ENCODE results near the gene MAFF. TPM values are rescaled to one million over a fixed set of nuclear protein-coding genes. Genes with fewer than 3 reads are reported as not detected.

Gene MAFF
- total RNA-seq, 1 experiment from 2014 or later, result 4.6 TPM

DNA sequence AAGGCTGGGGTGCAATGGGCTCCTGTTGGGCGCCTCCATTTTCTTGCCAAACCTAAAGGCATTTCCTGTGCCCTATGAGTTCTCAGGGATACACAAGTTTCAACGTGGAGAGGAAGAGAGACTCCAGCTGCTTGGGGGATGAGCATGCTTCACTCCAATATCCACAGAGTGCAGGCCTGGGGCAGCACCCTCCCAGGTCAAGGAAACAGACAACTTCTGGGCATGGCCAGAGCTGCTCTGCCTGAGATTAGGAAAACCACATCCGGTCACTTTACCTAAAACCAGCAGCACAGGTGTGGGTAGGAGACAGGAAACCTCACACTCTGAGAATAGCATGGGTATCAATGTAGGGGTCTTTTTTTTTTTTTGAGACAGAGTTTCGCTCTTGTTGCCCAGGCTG lies 42.3 kb downstream of the MAFF start:
- ATAC-seq (no peak), DNase-seq (ENCODE audit: low spot score) (no peak)
- peak overlapping the region; percentile 69 for H3K27ac Mint-ChIP-seq
- peaks cover 35% of the 10 kb centered on the region for H3K36me3 Mint-ChIP-seq
- H3K4me1 Mint-ChIP-seq, result peaks cover 15% of the 10 kb centered on the region
- no peak overlapping the region for H3K4me3 Mint-ChIP-seq
- no peaks in the 10 kb centered on the region for H3K9me3 Mint-ChIP-seq
- ChIA-PET CTCF (interaction anchor here (1.1 kb wide), 1 partner anchor 137 kb away, joined by 5 read pairs; no protein-coding TSS in a partner anchor), POLR2A (no interaction called here)
- H3K27me3 Mint-ChIP-seq (ENCODE audit: low read depth), result no peaks in the 10 kb centered on the region
- TF ChIP-seq TEAD1 (CRISPR knock-in tag; IDR thresholded peaks at IDR 0.05) (no peak), HMGXB4 (CRISPR knock-in tag; IDR thresholded peaks at IDR 0.05) (no peak), FOXK1 (CRISPR knock-in tag; IDR thresholded peaks at IDR 0.05) (no peak), ZNF121 (CRISPR knock-in tag; IDR thresholded peaks at IDR 0.05) (no peak), CREM (CRISPR knock-in tag; IDR thresholded peaks at IDR 0.05) (no peak), JAZF1 (CRISPR knock-in tag; IDR thresholded peaks at IDR 0.05) (no peak), MAX (CRISPR knock-in tag; IDR thresholded peaks at IDR 0.05) (no peak), ZNF416 (CRISPR knock-in tag; IDR thresholded peaks at IDR 0.05) (no peak)
- TF ChIP-seq, protein P1, sequence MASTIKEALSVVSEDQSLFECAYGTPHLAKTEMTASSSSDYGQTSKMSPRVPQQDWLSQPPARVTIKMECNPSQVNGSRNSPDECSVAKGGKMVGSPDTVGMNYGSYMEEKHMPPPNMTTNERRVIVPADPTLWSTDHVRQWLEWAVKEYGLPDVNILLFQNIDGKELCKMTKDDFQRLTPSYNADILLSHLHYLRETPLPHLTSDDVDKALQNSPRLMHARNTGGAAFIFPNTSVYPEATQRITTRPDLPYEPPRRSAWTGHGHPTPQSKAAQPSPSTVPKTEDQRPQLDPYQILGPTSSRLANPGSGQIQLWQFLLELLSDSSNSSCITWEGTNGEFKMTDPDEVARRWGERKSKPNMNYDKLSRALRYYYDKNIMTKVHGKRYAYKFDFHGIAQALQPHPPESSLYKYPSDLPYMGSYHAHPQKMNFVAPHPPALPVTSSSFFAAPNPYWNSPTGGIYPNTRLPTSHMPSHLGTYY (CRISPR knock-in tag; IDR thresholded peaks at IDR 0.05), result no peak
- TF ChIP-seq, protein P2, sequence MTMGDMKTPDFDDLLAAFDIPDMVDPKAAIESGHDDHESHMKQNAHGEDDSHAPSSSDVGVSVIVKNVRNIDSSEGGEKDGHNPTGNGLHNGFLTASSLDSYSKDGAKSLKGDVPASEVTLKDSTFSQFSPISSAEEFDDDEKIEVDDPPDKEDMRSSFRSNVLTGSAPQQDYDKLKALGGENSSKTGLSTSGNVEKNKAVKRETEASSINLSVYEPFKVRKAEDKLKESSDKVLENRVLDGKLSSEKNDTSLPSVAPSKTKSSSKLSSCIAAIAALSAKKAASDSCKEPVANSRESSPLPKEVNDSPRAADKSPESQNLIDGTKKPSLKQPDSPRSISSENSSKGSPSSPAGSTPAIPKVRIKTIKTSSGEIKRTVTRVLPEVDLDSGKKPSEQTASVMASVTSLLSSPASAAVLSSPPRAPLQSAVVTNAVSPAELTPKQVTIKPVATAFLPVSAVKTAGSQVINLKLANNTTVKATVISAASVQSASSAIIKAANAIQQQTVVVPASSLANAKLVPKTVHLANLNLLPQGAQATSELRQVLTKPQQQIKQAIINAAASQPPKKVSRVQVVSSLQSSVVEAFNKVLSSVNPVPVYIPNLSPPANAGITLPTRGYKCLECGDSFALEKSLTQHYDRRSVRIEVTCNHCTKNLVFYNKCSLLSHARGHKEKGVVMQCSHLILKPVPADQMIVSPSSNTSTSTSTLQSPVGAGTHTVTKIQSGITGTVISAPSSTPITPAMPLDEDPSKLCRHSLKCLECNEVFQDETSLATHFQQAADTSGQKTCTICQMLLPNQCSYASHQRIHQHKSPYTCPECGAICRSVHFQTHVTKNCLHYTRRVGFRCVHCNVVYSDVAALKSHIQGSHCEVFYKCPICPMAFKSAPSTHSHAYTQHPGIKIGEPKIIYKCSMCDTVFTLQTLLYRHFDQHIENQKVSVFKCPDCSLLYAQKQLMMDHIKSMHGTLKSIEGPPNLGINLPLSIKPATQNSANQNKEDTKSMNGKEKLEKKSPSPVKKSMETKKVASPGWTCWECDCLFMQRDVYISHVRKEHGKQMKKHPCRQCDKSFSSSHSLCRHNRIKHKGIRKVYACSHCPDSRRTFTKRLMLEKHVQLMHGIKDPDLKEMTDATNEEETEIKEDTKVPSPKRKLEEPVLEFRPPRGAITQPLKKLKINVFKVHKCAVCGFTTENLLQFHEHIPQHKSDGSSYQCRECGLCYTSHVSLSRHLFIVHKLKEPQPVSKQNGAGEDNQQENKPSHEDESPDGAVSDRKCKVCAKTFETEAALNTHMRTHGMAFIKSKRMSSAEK (CRISPR knock-in tag; IDR thresholded peaks at IDR 0.05; ENCODE audit: borderline replicate concordance), result no peak

GRCh38 chr22:38246046-38246658 lies 44.4 kb downstream of the MAFF start:
- Mint-ChIP-seq H3K4me3 (no peak overlapping the region), H3K27me3 (ENCODE audit: low read depth) (no peaks in the 10 kb centered on the region), H3K36me3 (peaks cover 35% of the 10 kb centered on the region), H3K27ac (no peak overlapping the region), H3K9me3 (no peaks in the 10 kb centered on the region; the same call in 1 of the 2 replicates), H3K4me1 (peaks cover 4% of the 10 kb centered on the region)
- TF ChIP-seq CREM (CRISPR knock-in tag; IDR thresholded peaks at IDR 0.05) (no peak), TCF7 (CRISPR knock-in tag; IDR thresholded peaks at IDR 0.05; ENCODE audit: low read depth) (no peak), IRF2 (CRISPR knock-in tag; IDR thresholded peaks at IDR 0.05; ENCODE audit: borderline replicate concordance, low read depth) (no peak)
- DNase-seq (ENCODE audit: low spot score), result no peak
- POLR2A ChIA-PET, result no interaction called here
- CTCF ChIA-PET, result no interaction called here
- no peak for ATAC-seq

GRCh38 chr22:38246692-38247091 lies 44.9 kb downstream of the MAFF start:
- Mint-ChIP-seq H3K4me1 (peaks cover 2% of the 10 kb centered on the region; the same call in 1 of the 2 replicates), H3K27me3 (ENCODE audit: low read depth) (no peaks in the 10 kb centered on the region), H3K36me3 (peaks cover 35% of the 10 kb centered on the region), H3K9me3 (no peaks in the 10 kb centered on the region; the same call in 1 of the 2 replicates), H3K4me3 (no peak overlapping the region), H3K27ac (no peak overlapping the region)
- ChIA-PET CTCF (no interaction called here), POLR2A (no interaction called here)
- no peak for DNase-seq (ENCODE audit: low spot score)
- no peak for TF ChIP-seq CREB1 (CRISPR knock-in tag; IDR thresholded peaks at IDR 0.05)
- ATAC-seq, result no peak
